Measurements from ENCODE around the gene ATP11C.
"Not testable (repeated sequence)": the region's sequence is repeated elsewhere in the genome, so short reads cannot be mapped to it uniquely, and the experiment has no call there.

Gene ATP11C

DNA sequence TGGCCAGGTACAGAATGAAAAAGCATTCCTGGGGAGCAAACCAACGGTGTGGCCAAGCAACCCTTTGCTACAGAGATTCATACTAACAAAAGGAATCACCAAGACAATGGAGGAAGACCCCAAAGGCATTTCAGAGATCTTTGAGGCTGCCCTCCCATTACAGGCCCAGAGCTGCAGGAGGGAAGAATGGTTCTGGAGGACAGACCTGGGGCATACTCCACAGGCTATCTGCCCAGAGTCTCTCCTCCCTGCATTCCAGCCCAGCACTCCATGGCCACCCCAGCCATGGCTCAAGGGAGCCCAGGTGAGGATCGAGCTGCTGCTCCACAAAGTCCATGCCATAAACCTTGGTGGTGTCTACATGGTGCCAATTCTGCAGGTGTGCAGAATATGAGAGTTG is 81.9 kb downstream of the ATP11C start:
- TF ChIP-seq, protein P1, sequence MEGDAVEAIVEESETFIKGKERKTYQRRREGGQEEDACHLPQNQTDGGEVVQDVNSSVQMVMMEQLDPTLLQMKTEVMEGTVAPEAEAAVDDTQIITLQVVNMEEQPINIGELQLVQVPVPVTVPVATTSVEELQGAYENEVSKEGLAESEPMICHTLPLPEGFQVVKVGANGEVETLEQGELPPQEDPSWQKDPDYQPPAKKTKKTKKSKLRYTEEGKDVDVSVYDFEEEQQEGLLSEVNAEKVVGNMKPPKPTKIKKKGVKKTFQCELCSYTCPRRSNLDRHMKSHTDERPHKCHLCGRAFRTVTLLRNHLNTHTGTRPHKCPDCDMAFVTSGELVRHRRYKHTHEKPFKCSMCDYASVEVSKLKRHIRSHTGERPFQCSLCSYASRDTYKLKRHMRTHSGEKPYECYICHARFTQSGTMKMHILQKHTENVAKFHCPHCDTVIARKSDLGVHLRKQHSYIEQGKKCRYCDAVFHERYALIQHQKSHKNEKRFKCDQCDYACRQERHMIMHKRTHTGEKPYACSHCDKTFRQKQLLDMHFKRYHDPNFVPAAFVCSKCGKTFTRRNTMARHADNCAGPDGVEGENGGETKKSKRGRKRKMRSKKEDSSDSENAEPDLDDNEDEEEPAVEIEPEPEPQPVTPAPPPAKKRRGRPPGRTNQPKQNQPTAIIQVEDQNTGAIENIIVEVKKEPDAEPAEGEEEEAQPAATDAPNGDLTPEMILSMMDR (IDR thresholded peaks at IDR 0.05; ENCODE audit: borderline replicate concordance, control extremely low read depth, extremely low read depth, insufficient read depth, missing control alignments): no peak
- no peak for DNase-seq (ENCODE audit: low spot score)
- in situ Hi-C loops (cut with MboI; ENCODE audit: low sequenced_read_pairs, unreplicated experiment): no loop called here

DNA sequence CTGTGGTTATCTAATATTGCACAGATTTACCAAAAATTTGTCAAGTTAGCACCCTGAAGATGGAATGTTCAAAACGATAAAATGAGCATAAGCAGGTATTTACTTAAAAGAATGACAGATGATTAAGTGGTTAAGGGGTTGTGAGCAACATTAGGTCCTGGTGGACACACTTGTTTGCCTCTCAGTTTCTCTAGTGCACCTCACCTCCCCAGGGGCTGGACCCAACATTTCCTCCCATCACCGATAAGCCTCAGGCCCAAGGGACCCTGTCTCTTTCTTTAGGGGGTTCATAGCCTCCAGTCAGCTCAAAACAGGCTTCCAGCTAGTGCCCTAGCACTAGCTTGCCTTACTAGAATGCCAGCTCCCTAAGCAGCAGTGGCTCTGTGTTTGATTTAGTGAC is 88.0 kb downstream of the ATP11C start:
- TF ChIP-seq, protein P1 (IDR thresholded peaks at IDR 0.05; ENCODE audit: borderline replicate concordance, control extremely low read depth, extremely low read depth, insufficient read depth, missing control alignments): no peak
- DNase-seq (ENCODE audit: low spot score): no peak
- in situ Hi-C loops (cut with MboI; ENCODE audit: low sequenced_read_pairs, unreplicated experiment): no loop called here

DNA sequence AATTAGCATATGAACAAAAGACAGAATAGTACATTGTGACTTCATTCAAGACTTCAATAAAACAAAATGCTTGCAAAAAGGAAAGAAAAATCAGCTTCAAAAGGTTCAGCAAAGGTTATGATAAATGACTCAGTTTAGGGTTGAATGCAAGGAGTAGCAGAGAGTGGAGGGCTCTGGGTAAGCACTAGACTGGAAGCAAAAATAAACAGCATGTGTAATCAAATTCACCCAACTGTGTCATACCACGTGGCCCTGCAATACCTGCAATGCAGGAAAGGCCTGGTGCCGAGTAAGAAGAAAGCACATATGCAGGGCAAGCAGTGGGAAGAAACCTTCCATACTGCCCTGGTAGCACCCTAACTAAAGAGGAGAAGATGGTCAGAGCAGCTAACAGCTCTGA is 88.7 kb downstream of the ATP11C start:
- in situ Hi-C loops (cut with MboI; ENCODE audit: low sequenced_read_pairs, unreplicated experiment): no loop called here
- DNase-seq (ENCODE audit: low spot score): peak; percentile 28
- TF ChIP-seq, protein P1 (IDR thresholded peaks at IDR 0.05; ENCODE audit: borderline replicate concordance, control extremely low read depth, extremely low read depth, insufficient read depth, missing control alignments): no peak

DNA sequence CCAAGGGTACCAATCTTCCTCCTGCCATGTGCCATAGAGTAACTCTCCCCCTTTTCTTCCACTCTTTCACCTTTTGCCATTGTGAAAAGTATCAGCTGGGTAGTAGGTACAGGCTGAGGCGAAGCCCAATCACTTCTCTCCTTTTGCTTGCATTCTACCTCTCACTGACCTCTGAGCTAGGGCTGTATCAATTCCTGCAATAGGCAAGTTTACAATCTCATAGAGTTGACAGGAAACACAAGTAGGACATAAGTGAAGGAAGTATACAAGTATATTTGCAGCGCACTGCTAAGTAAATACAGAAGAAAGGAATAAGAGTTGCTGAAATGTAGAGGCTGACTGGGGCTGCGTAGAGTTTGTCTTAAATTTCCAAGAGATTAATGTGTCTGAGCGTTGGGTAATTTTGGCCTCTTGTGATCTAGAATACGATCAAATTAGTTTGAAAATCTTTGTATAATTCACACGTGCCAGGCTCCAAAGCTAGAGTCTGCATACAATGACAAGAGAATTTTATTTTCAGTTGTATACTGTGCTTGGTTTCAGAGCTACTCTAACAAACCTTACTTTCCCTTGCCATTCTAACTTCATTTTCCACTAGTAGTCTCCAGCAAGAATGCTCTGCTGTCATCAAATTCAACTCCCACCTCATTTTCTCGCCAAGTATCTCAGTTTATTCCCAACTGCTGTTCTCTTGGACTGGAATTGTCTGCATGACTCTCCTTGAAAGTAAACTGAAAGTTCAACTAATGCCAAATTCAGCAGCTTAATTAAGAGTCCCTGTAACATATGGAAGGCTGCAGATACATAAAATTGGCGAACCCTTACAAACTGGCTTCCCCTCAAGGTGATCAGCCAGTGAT is 90.3 kb downstream of the ATP11C start:
- no peak for DNase-seq (ENCODE audit: low spot score)
- TF ChIP-seq, protein P1 (IDR thresholded peaks at IDR 0.05; ENCODE audit: borderline replicate concordance, control extremely low read depth, extremely low read depth, insufficient read depth, missing control alignments): no peak
- in situ Hi-C loops (cut with MboI; ENCODE audit: low sequenced_read_pairs, unreplicated experiment): no loop called here

DNA sequence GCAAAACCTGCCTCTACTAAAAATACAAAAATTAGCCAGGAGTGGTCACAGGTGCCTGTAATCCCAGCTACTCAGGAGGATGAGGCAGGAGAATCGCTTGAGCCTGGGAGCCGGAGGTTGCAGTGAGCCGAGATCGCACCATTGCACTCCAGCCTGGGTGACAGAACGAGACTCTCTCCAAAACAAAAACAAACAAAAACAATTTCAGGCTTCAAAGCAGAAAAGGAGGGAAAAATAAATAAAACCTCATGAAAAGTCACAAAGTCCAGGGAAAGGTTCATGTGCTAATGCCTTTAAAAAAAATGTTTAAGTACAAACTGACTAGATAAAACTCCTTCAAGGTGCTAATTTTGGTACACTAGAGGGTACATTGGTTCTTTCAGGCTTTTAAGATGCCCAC is 96.5 kb downstream of the ATP11C start:
- in situ Hi-C loops (cut with MboI; ENCODE audit: low sequenced_read_pairs, unreplicated experiment); DNase-seq (ENCODE audit: low spot score): not testable (repeated sequence)

DNA sequence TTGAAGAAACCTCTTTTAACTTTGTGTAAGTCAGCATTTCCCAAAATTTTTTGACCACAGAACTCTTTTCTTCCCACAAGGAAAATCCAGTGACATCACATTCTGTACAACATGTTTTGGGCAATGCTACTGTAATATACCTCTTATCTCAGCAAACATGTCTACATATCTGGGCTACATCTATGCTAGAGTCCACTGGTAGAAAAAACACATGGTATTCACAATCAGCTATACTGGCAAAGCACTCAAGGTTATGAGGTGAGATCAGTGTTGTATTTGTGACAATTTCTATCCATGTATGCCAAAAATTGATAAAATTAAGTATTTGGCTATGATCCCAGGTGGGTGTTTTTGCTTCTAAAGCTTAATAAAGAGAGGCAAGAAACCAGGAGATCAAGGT is 98.0 kb downstream of the ATP11C start:
- DNase-seq (ENCODE audit: low spot score): no peak
- in situ Hi-C loops (cut with MboI; ENCODE audit: low sequenced_read_pairs, unreplicated experiment): no loop called here
- TF ChIP-seq, protein P1 (IDR thresholded peaks at IDR 0.05; ENCODE audit: borderline replicate concordance, control extremely low read depth, extremely low read depth, insufficient read depth, missing control alignments): no peak

DNA sequence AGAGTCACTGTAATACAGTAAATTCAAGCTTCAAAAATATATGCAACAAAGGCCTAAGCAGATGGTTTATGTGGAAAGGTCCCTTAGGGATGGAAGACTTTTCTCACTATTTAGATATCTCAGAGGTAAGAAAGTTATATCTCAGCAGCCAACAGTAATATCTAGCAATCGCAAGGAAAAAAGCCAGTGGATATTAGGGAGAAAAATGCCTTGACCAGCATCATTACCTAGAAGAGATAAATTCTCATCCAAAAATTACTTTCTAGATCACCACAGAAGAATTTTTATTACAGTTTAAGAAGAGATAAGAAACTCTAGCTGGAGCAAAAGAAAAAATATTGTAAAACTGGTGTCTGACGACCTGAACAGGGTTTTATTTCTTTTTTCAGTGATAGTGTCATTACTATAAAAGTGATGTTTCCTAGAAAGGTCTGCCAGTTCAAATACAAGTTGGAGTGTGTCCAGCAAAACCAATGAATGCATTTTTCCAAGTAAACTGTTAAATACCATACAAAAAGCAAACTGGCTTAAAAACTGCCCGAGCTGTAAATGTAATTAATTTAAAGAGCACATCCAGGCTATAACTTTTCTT is 100.0 kb downstream of the ATP11C start:
- in situ Hi-C loops (cut with MboI; ENCODE audit: low sequenced_read_pairs, unreplicated experiment): no loop called here
- TF ChIP-seq, protein P1 (IDR thresholded peaks at IDR 0.05; ENCODE audit: borderline replicate concordance, control extremely low read depth, extremely low read depth, insufficient read depth, missing control alignments): no peak
- DNase-seq (ENCODE audit: low spot score): no peak
